Stomach (tissue), 4 donors: ENCODE measurements around the gene ARAP2.

ENCODE experiments used
- POLR2AphosphoS5 ChIP-seq, 3 donors: sonication (generic); formaldehyde crosslinking; IDR thresholded peaks; one replicate each; pipeline ENCODE4 v1.6.1; 2016; ENCODE audit warnings: antibody characterized with exemption in 3 of 3
- TF ChIP-seq, protein P1 (sequence below), 7 experiments: fragments of 450-650 bp in 4 of 7; fragments of 200-600 bp in 3 of 7; sonication (generic) in 3 of 7; IDR thresholded peaks; one replicate each; pipeline ENCODE4 v1.5.1; 2016 to 2019; ENCODE audit warnings: antibody characterized with exemption in 7 of 7, control low read depth in 2 of 7, mild to moderate bottlenecking in 1 of 7

DNA sequence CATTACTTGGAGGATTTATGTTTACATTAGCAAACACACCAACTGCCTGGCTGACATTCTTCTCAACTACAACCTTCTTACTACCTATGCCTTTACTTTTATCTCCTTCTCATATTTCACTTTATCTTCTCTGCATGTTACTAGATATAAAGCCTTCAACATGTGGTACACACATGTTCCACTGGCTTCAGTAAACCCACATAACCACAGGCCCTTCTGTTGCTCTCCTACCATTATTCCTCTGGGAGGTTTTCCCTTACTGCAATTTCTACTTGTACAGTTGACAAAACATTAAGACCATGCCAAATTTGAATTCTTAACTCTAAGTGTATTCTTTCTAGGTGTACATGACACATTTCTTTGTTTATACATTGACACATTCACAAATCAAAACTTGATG is 133.1 kb downstream of the ARAP2 start:
- no peak for TF ChIP-seq POLR2AphosphoS5 (IDR thresholded peaks at IDR 0.05)
- TF ChIP-seq, protein P1, sequence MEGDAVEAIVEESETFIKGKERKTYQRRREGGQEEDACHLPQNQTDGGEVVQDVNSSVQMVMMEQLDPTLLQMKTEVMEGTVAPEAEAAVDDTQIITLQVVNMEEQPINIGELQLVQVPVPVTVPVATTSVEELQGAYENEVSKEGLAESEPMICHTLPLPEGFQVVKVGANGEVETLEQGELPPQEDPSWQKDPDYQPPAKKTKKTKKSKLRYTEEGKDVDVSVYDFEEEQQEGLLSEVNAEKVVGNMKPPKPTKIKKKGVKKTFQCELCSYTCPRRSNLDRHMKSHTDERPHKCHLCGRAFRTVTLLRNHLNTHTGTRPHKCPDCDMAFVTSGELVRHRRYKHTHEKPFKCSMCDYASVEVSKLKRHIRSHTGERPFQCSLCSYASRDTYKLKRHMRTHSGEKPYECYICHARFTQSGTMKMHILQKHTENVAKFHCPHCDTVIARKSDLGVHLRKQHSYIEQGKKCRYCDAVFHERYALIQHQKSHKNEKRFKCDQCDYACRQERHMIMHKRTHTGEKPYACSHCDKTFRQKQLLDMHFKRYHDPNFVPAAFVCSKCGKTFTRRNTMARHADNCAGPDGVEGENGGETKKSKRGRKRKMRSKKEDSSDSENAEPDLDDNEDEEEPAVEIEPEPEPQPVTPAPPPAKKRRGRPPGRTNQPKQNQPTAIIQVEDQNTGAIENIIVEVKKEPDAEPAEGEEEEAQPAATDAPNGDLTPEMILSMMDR (IDR thresholded peaks at IDR 0.05): no peak
